Ishikawa (cell line): Measurements from ENCODE around the gene ZRANB1.

Source experiments
- CEBPB ChIP-seq: IDR thresholded peaks from 2 replicates; pipeline ENCODE4 v1.6.1; 2012
- CREB1 ChIP-seq: IDR thresholded peaks from 2 replicates; pipeline ENCODE4 v1.6.1; 2012; ENCODE audit warnings: low read depth
- EGR1 ChIP-seq: IDR thresholded peaks from 2 replicates; pipeline ENCODE4 v1.6.1; 2012
- EP300 ChIP-seq: IDR thresholded peaks from 2 replicates; pipeline ENCODE4 v1.6.1; 2012; ENCODE audit warnings: borderline replicate concordance
- FOXM1 ChIP-seq: IDR thresholded peaks from 2 replicates; pipeline ENCODE4 v1.6.1; 2012; ENCODE audit warnings: low read depth, borderline replicate concordance
- MAX ChIP-seq: IDR thresholded peaks from 2 replicates; pipeline ENCODE4 v1.6.1; 2012
- NFIC ChIP-seq: IDR thresholded peaks from 2 replicates; pipeline ENCODE4 v1.6.1; 2012
- RAD21 ChIP-seq: IDR thresholded peaks from 2 replicates; pipeline ENCODE4 v1.6.1; 2012; ENCODE audit warnings: low read depth
- REST ChIP-seq: IDR thresholded peaks from 2 replicates; pipeline ENCODE4 v1.6.1; 2012; ENCODE audit warnings: low read depth, mild to moderate bottlenecking
- TAF1 ChIP-seq: IDR thresholded peaks from 2 replicates; pipeline ENCODE4 v1.6.1; 2012; ENCODE audit warnings: low read depth, mild to moderate bottlenecking
- TCF12 ChIP-seq: IDR thresholded peaks from 2 replicates; pipeline ENCODE4 v1.6.1; 2012; ENCODE audit warnings: low read depth
- TEAD4 ChIP-seq: IDR thresholded peaks from 2 replicates; pipeline ENCODE4 v1.6.1; 2012
- YY1 ChIP-seq: IDR thresholded peaks from 2 replicates; pipeline ENCODE4 v1.6.1; 2012; ENCODE audit warnings: low read depth
- TF ChIP-seq, protein P1 (sequence below): IDR thresholded peaks from 2 replicates; pipeline ENCODE4 v1.6.1; 2012

DNA sequence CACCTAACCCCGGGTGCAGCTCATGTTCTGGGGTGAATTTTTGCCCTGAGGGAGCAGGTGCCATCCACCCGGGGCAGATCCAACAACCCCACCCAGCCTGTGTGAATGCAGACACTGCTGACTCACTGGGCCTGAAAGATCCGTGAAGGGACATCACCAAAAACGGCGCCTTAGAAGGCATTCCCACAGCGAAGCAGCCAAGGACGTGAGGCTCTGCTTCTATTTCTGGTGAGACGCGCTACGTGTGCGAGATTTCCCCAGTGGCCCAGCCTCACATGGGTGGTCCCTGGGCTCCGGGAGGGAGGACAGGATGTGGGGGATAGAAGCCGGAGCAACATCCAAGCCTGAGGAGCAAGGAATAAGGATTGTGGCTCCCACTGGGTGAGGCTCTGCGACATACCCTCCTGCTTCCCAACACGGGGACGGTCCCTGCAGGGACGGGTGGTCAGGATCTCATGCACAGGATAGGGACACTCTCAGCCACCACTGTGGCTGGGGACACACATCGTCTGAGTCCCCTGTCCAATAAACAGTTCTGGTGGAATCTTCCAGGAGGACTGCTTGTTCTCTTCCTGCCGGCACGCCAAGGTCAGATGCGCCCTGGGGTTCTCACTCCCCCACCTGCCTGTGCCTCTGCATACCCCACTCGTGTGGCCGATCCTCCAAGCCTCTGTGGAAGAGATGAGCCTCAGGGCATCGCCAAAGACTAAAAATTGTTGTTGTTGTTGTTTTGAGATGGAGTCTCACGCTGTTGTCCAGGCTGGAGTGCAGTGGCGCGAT, 70.2 kb downstream of the ZRANB1 start:
- TF ChIP-seq RAD21: no peak
- no peak for TF ChIP-seq FOXM1
- TF ChIP-seq MAX: no peak
- no peak for TF ChIP-seq YY1
- no peak for TF ChIP-seq CEBPB
- no peak for TF ChIP-seq EP300
- TF ChIP-seq TAF1: no peak
- TF ChIP-seq CREB1: no peak
- no peak for TF ChIP-seq REST
- TF ChIP-seq TEAD4: no peak
- TF ChIP-seq EGR1: no peak
- no peak for TF ChIP-seq TCF12
- TF ChIP-seq NFIC: no peak
- TF ChIP-seq, protein P1, sequence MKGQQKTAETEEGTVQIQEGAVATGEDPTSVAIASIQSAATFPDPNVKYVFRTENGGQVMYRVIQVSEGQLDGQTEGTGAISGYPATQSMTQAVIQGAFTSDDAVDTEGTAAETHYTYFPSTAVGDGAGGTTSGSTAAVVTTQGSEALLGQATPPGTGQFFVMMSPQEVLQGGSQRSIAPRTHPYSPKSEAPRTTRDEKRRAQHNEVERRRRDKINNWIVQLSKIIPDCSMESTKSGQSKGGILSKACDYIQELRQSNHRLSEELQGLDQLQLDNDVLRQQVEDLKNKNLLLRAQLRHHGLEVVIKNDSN: no peak
